ENCODE measurements around the gene NBPF6.
"Not testable (repeated sequence)": the region's sequence is repeated elsewhere in the genome, so short reads cannot be mapped to it uniquely, and the experiment has no call there.

The NBPF6 gene

DNA sequence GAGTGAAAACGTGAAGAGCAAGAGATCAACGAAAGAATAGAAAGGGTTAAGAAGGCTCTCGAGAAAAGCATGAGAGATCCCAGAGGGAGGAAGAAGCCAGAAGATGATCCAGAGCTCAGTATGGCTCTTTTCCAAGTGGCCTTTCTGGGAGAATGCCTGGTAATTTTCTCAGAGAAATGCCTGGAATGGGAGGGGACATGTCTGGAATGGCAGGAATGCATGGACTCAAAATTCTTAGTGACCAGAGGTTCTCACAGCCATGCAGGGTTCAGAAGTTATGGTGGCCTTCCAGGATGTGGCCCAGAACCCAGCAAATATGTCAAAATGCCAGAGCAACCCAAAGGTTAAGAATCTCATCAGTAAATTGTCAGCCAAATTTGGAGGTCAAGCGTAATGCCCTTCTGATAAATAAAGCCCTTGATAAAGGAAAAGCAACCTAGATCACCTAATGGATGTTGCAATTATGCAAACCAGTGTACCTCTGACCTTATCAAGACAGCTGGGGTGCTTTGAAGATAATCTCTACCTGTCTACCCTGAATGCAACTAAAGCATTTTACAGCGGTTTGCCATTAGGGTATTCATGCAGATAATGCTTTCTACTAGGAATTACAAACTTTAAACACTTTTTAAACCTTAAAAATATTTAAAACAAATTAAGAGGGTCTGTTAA, 53.1 kb downstream of the NBPF6 start:
- peaks cover 0 to 3% of the 10 kb centered on the region in 2 donors for H3K4me1 ChIP-seq (ENCODE audit: control insufficient read depth in 1 of 2, insufficient read depth in 2 of 2, low read length in 2 of 2)
- H3K27me3 ChIP-seq (ENCODE audit: low read depth, low read length): no peaks in the 10 kb centered on the region
- no peaks in the 10 kb centered on the region for H3K36me3 ChIP-seq (ENCODE audit: control insufficient read depth in 1 of 2, insufficient read depth in 2 of 2, low read length in 2 of 2)
- no peak overlapping the region for H3K27ac ChIP-seq (ENCODE audit: low read length)
- H3K9me3 ChIP-seq (ENCODE audit: control insufficient read depth in 1 of 2, low read length in 2 of 2): no peaks in the 10 kb centered on the region
- H3K4me3 ChIP-seq (ENCODE audit: low read depth in 1 of 2, low read length in 2 of 2): no peak overlapping the region

DNA sequence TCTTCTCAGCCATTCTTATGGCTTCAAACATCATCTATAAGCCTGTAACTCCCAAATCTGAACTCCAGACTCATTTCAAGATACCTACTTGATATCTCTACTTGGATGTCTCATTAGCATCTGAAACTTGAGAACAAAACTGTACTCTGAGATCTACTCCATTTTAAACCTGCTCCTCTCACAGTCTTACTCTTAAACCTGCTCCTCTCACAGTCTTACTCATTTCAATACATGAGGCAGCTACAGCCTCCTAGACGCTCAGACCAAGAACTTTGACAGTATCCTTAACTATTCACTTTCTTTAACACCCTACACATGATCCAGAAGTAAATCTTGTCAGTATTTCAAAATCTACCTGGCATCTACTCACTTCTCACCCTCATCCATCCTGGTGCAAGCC, 54.3 kb downstream of the NBPF6 start:
- H3K4me3 ChIP-seq (ENCODE audit: low read depth in 1 of 2, low read length in 2 of 2): no peak overlapping the region
- H3K27ac ChIP-seq (ENCODE audit: low read length): no peak overlapping the region
- peaks cover 0 to 3% of the 10 kb centered on the region in 2 donors for H3K4me1 ChIP-seq (ENCODE audit: control insufficient read depth in 1 of 2, insufficient read depth in 2 of 2, low read length in 2 of 2)
- H3K27me3 ChIP-seq (ENCODE audit: low read depth, low read length): no peaks in the 10 kb centered on the region
- H3K9me3 ChIP-seq (ENCODE audit: control insufficient read depth in 1 of 2, low read length in 2 of 2): no peaks in the 10 kb centered on the region
- no peaks in the 10 kb centered on the region for H3K36me3 ChIP-seq (ENCODE audit: control insufficient read depth in 1 of 2, insufficient read depth in 2 of 2, low read length in 2 of 2)

DNA sequence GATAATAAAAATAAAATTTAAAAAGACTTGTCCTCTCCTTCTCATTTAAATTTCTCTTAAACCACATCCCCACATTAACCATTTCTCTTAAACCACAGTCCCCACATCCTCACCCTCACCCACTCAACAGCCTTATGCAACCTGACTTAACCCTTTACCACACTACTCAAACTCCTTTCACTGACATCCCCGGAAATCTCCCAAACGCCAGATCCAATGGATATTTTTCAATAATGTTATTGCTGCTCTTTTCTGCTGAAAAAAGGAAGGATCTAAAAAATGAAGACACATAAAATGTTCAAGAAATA, 55.6 kb downstream of the NBPF6 start:
- no peaks in the 10 kb centered on the region for H3K9me3 ChIP-seq (ENCODE audit: control insufficient read depth in 1 of 2, low read length in 2 of 2)
- H3K36me3 ChIP-seq (ENCODE audit: control insufficient read depth in 1 of 2, insufficient read depth in 2 of 2, low read length in 2 of 2): no peaks in the 10 kb centered on the region
- H3K27ac ChIP-seq (ENCODE audit: low read length): no peak overlapping the region
- no peaks in the 10 kb centered on the region for H3K27me3 ChIP-seq (ENCODE audit: low read depth, low read length)
- no peak overlapping the region for H3K4me3 ChIP-seq (ENCODE audit: low read depth in 1 of 2, low read length in 2 of 2)
- peaks cover 0 to 3% of the 10 kb centered on the region in 2 donors for H3K4me1 ChIP-seq (ENCODE audit: control insufficient read depth in 1 of 2, insufficient read depth in 2 of 2, low read length in 2 of 2)

DNA sequence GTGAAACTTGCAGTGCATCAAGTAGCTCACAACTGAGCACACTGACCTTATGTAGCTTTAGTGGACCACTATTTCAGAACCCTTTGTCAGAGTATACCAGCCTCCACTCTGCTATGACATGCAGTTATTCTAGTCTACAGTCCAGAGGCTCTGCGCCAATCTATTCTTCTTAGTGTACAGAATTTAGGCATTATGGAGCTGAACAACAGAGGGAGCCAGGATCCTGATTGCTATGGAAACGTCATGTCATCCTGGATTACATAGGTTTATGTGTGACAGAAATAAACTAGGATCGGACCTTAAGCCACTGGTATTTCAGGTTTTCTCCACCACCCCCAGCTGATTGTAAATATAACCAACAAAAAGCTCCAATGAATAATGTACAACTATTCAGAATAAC, 61.6 kb downstream of the NBPF6 start:
- H3K27me3 ChIP-seq (ENCODE audit: low read depth, low read length): no peaks in the 10 kb centered on the region
- no peaks in the 10 kb centered on the region for H3K36me3 ChIP-seq (ENCODE audit: control insufficient read depth in 1 of 2, insufficient read depth in 2 of 2, low read length in 2 of 2)
- no peaks in the 10 kb centered on the region for H3K4me1 ChIP-seq (ENCODE audit: control insufficient read depth in 1 of 2, insufficient read depth in 2 of 2, low read length in 2 of 2)
- no peak overlapping the region for H3K4me3 ChIP-seq (ENCODE audit: low read depth in 1 of 2, low read length in 2 of 2)
- no peak overlapping the region for H3K27ac ChIP-seq (ENCODE audit: low read length)
- no peaks in the 10 kb centered on the region for H3K9me3 ChIP-seq (ENCODE audit: control insufficient read depth in 1 of 2, low read length in 2 of 2)

DNA sequence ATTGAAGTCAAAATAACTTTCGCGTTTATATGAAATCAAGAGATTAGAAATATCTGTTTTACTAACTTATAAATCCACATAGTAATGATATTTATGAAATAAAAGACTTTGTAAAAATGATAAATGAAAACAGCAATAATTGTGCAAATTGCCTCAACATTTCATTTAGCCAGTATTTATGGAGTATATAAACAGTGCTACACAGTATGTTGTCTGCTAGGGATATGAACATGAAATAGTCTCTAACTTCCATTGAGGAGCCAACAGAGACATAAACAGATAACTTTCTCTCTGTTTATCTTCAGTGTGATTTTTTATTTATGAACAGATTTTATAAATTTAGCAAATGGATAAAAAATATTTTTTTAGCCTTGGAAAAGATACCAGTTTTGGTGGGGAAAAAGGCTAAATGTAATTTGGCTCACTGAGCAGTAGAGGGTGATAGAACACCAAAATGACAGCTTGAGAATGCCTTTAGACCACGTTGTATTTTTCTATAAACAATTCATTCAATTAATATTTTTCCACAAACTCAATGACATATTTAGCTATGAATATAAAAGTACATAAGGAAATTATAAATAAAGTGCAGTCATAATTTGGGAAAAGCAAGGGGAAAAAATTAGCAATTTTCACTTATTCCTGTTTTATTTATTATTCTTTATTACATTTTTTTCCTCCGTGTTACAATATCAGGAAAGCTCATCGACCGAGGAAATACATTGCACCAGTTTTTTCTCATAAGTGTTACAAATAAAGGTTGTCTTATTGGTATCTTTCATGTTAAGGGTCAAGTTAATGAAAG, 62.3 kb downstream of the NBPF6 start:
- no peaks in the 10 kb centered on the region for H3K27me3 ChIP-seq (ENCODE audit: low read depth, low read length)
- no peak overlapping the region for H3K27ac ChIP-seq (ENCODE audit: low read length)
- no peaks in the 10 kb centered on the region for H3K9me3 ChIP-seq (ENCODE audit: control insufficient read depth in 1 of 2, low read length in 2 of 2)
- H3K36me3 ChIP-seq (ENCODE audit: control insufficient read depth in 1 of 2, insufficient read depth in 2 of 2, low read length in 2 of 2): no peaks in the 10 kb centered on the region
- no peaks in the 10 kb centered on the region for H3K4me1 ChIP-seq (ENCODE audit: control insufficient read depth in 1 of 2, insufficient read depth in 2 of 2, low read length in 2 of 2)
- no peak overlapping the region for H3K4me3 ChIP-seq (ENCODE audit: low read depth in 1 of 2, low read length in 2 of 2)

DNA sequence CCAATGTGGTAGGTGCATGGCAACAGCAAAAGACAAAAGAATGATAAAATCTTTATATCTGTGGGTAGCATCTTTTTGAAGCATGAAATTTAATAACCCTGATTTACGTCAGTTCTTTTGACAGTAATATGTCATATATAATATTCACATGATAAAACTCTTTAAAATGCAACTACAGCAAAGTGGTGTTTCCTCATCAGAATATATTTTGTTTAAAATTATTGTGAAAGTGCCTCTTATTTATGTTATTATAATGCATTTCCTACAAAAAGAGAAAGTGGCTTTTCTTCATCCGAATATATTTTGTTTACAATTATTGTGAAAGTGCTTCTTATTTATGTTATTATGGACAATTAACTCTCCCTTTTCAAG, 62.9 kb downstream of the NBPF6 start:
- H3K27ac ChIP-seq (ENCODE audit: low read length): no peak overlapping the region
- H3K4me3 ChIP-seq (ENCODE audit: low read depth in 1 of 2, low read length in 2 of 2): no peak overlapping the region
- no peaks in the 10 kb centered on the region for H3K9me3 ChIP-seq (ENCODE audit: control insufficient read depth in 1 of 2, low read length in 2 of 2)
- H3K27me3 ChIP-seq (ENCODE audit: low read depth, low read length): no peaks in the 10 kb centered on the region
- H3K4me1 ChIP-seq (ENCODE audit: control insufficient read depth in 1 of 2, insufficient read depth in 2 of 2, low read length in 2 of 2): no peaks in the 10 kb centered on the region
- H3K36me3 ChIP-seq (ENCODE audit: control insufficient read depth in 1 of 2, insufficient read depth in 2 of 2, low read length in 2 of 2): no peaks in the 10 kb centered on the region

DNA sequence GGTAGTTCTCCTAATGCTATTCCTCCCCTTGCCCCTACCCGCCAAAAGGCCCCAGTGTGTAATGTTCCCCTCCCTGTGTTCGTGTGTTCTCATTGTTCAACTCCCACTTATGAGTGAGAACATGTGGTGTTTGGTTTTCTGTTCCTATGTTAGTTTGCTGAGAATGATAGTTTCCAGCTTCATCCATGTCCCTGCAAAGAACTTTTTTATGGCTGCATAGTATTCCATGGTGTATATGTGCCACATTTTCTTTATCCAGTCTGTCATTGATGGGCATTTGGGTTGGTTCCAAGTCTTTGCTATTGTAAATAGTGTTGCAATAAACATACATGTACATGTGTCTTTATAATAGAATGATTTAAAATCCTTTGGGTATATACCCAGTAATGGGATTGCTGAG, 63.8 kb downstream of the NBPF6 start:
- not testable (repeated sequence) for H3K4me3 ChIP-seq (ENCODE audit: low read depth in 1 of 2, low read length in 2 of 2); H3K27me3 ChIP-seq (ENCODE audit: low read depth, low read length); H3K4me1 ChIP-seq (ENCODE audit: control insufficient read depth in 1 of 2, insufficient read depth in 2 of 2, low read length in 2 of 2); H3K9me3 ChIP-seq (ENCODE audit: control insufficient read depth in 1 of 2, low read length in 2 of 2); H3K36me3 ChIP-seq (ENCODE audit: control insufficient read depth in 1 of 2, insufficient read depth in 2 of 2, low read length in 2 of 2); H3K27ac ChIP-seq (ENCODE audit: low read length)

DNA sequence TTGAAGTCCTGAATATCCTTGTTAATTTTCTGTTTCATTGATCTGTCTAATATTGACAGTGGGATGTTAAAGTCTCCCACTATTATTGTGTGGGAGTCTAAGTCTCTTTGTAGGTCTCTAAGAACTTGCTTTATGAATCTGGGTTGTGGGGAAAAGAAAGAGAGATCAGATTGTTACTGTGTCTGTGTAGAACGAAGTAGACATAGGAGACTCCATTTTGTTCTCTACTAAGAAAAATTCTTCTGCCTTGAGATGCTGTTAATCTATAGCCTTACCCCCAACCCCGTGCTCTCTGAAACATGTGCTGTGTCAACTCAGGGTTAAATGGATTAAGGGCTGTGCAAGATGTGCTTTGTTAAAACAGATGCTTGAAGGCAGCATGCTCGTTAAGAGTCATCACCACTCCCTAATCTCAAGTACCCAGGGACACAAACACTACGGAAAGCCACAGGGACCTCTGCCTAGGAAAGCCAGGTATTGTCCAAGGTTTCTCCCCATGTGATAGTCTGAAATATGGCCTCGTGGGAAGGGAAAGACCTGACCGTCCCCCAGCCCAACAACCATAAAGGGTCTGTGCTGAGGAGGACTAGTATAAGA, 67.3 kb downstream of the NBPF6 start:
- not testable (repeated sequence) for H3K27me3 ChIP-seq (ENCODE audit: low read depth, low read length); H3K9me3 ChIP-seq (ENCODE audit: control insufficient read depth in 1 of 2, low read length in 2 of 2); H3K4me1 ChIP-seq (ENCODE audit: control insufficient read depth in 1 of 2, insufficient read depth in 2 of 2, low read length in 2 of 2); H3K36me3 ChIP-seq (ENCODE audit: control insufficient read depth in 1 of 2, insufficient read depth in 2 of 2, low read length in 2 of 2); H3K27ac ChIP-seq (ENCODE audit: low read length); H3K4me3 ChIP-seq (ENCODE audit: low read depth in 1 of 2, low read length in 2 of 2)
